ENCODE measurements around the gene FOXL1.

The FOXL1 gene

GRCh38 chr16:86605950-86606349 is 27.6 kb downstream of the FOXL1 start:
- no peak for DNase-seq (ENCODE audit: low spot score)

GRCh38 chr16:86608301-86608747 is 30.0 kb downstream of the FOXL1 start:
- no peak for DNase-seq (ENCODE audit: low spot score)

- DNase-seq (ENCODE audit: low spot score), result no peak
Observed at GRCh38 chr16:86609115-86609514, 30.8 kb downstream of the FOXL1 start.

- no peak for DNase-seq (ENCODE audit: low spot score)
Observed at GRCh38 chr16:86609661-86610060, 31.3 kb downstream of the FOXL1 start.

- no peak for DNase-seq (ENCODE audit: low spot score)
Observed at GRCh38 chr16:86610779-86611524, 32.6 kb downstream of the FOXL1 start.

- DNase-seq (ENCODE audit: low spot score), result no peak
Observed at GRCh38 chr16:86611525-86611855, 33.1 kb downstream of the FOXL1 start.

- no peak for DNase-seq (ENCODE audit: low spot score)
Observed at GRCh38 chr16:86611941-86612340, 33.6 kb downstream of the FOXL1 start.

GRCh38 chr16:86614699-86615098 is 36.4 kb downstream of the FOXL1 start:
- no peak for DNase-seq (ENCODE audit: low spot score)

GRCh38 chr16:86616906-86617305 is 38.6 kb downstream of the FOXL1 start:
- no peak for DNase-seq (ENCODE audit: low spot score)

GRCh38 chr16:86618431-86619238 is 40.3 kb downstream of the FOXL1 start:
- DNase-seq (ENCODE audit: low spot score), result no peak

GRCh38 chr16:86619239-86619794 is 41.0 kb downstream of the FOXL1 start:
- no peak for DNase-seq (ENCODE audit: low spot score)

- no peak for DNase-seq (ENCODE audit: low spot score)
Observed at GRCh38 chr16:86620184-86620583, 41.8 kb downstream of the FOXL1 start.

GRCh38 chr16:86621966-86622365 is 43.6 kb downstream of the FOXL1 start:
- no peak for DNase-seq (ENCODE audit: low spot score)

- no peak for DNase-seq (ENCODE audit: low spot score)
Observed at GRCh38 chr16:86622700-86623615, 44.6 kb downstream of the FOXL1 start.

GRCh38 chr16:86625029-86625428 is 46.7 kb downstream of the FOXL1 start:
- DNase-seq (ENCODE audit: low spot score), result no peak

GRCh38 chr16:86625821-86626220 is 47.5 kb downstream of the FOXL1 start:
- no peak for DNase-seq (ENCODE audit: low spot score)

GRCh38 chr16:86626284-86626683 is 47.9 kb downstream of the FOXL1 start:
- DNase-seq (ENCODE audit: low spot score), result no peak

- DNase-seq (ENCODE audit: low spot score), result no peak
Observed at GRCh38 chr16:86626966-86627365, 48.6 kb downstream of the FOXL1 start.

GRCh38 chr16:86628614-86629013 is 50.3 kb downstream of the FOXL1 start:
- no peak for DNase-seq (ENCODE audit: low spot score)

- DNase-seq (ENCODE audit: low spot score), result no peak
Observed at GRCh38 chr16:86630471-86630870, 52.1 kb downstream of the FOXL1 start.

- DNase-seq (ENCODE audit: low spot score), result no peak
Observed at GRCh38 chr16:86631444-86631843, 53.1 kb downstream of the FOXL1 start.
